Right cardiac atrium (tissue), 5 donors: Measurements from ENCODE around the gene TENM4. TPM values are rescaled to one million over a fixed set of nuclear protein-coding genes. Genes with fewer than 3 reads are reported as not detected.

Source experiments
- ATAC-seq, 2 donors: fragments of 200-7000 bp; cut with Tn5 transposase; one replicate each; pipeline versions ENCODE4 v1.8.0 to v1.9.1; 2020; ENCODE audit warnings: moderate library complexity in 2 of 2, mild to moderate bottlenecking in 1 of 2
- DNase-seq, 3 donors: peaks; one replicate each; pipeline ENCODE4 v3.0.0-alpha.2; 2020
- H3K27ac ChIP-seq: one replicate; pipeline ENCODE4 v1.5.1; 2013; ENCODE audit warnings: mild to moderate bottlenecking, low read length, control low read depth, moderate library complexity
- H3K27me3 ChIP-seq: one replicate; pipeline ENCODE4 v1.6.1; 2013; ENCODE audit not compliant: control insufficient read depth, insufficient read depth
- H3K4me1 ChIP-seq: one replicate; pipeline ENCODE4 v1.6.1; 2013; ENCODE audit warnings: low read length; ENCODE audit not compliant: control insufficient read depth, insufficient read depth
- H3K4me3 ChIP-seq: one replicate; pipeline ENCODE4 v1.5.1; 2013; ENCODE audit warnings: low read length, control low read depth
- H3K9me3 ChIP-seq: one replicate; pipeline ENCODE4 v1.6.1; 2013; ENCODE audit warnings: low read length; ENCODE audit not compliant: control insufficient read depth
- WGBS: extraction: QIAGEN DNeasy Blood & Tissue Kit; methylation state at CpG from one replicate; pipeline ENCODE4 v1.1.7; 2013; 5-methylcytosine and 5-hydroxymethylcytosine counted together
- intact Hi-C, 4 donors: fragments of 100-400 bp; cut with DNase I; formaldehyde crosslinking; loops; one replicate each; pipeline versions ENCODE4 v1.11.0 to v1.14.0; 2022 to 2023
- polyA plus RNA-seq: library from polyadenylated mRNA; stranded (reverse); fragments of 200-250 nt; gene quantifications from one replicate; pipeline ENCODE4 v1.2.3, GENCODE V29; 2013
- total RNA-seq, 4 donors: library from RNA; stranded (reverse); fragmentation: NEBNext Ultra II Directional; extraction: Animal tissue kit (Norgen Biotek cat#: 25700); gene quantifications; one replicate each; pipeline ENCODE4 v1.2.1, GENCODE V29; 2021
- donor health status: healthy with polysubstance abuse.
- donor health status: DM: no; HTN: yes; CAD: no.
- donor health status: DM: no; HTN: no; CAD: no.
- donor health status: DM: no; HTN: yes; CAD: no; lungs with severe emphysema.
- donor health status: DM: yes; HTN: yes; CAD: no.

The TENM4 gene
- total and polyA plus RNA-seq, 5 donors = 0.26 to 2.3 (median 0.71) TPM

GRCh38 chr11:79113054-79113690, 327.7 kb downstream of the TENM4 start:
- intact Hi-C loops = no loop called here
- H3K27me3 ChIP-seq = no peaks in the 10 kb centered on the region
- no peak overlapping the region for H3K27ac ChIP-seq
- ATAC-seq = no peak
- no peak for DNase-seq
- no peak overlapping the region for H3K4me3 ChIP-seq
- 69% methylated on average over 5 of the region's 5 CpGs for WGBS
- no peaks in the 10 kb centered on the region for H3K9me3 ChIP-seq
- no peaks in the 10 kb centered on the region for H3K4me1 ChIP-seq

GRCh38 chr11:79110796-79111195, 330.0 kb downstream of the TENM4 start:
- Histone ChIP-seq H3K9me3 (no peaks in the 10 kb centered on the region), H3K4me1 (no peaks in the 10 kb centered on the region), H3K27me3 (no peaks in the 10 kb centered on the region), H3K27ac (no peak overlapping the region), H3K4me3 (no peak overlapping the region)
- 77% methylated on average over 5 of the region's 5 CpGs for WGBS
- intact Hi-C loops = no loop called here
- no peak for DNase-seq
- no peak for ATAC-seq

GRCh38 chr11:79110321-79110720, 330.5 kb downstream of the TENM4 start:
- H3K27ac ChIP-seq = no peak overlapping the region
- intact Hi-C loops = no loop called here
- H3K27me3 ChIP-seq = no peaks in the 10 kb centered on the region
- ATAC-seq (no peak), DNase-seq (no peak)
- H3K4me1 ChIP-seq = no peaks in the 10 kb centered on the region
- H3K4me3 ChIP-seq = no peak overlapping the region
- H3K9me3 ChIP-seq = no peaks in the 10 kb centered on the region
- 72% methylated on average over 3 of the region's 3 CpGs for WGBS

GRCh38 chr11:79108851-79109250, 332.0 kb downstream of the TENM4 start:
- Histone ChIP-seq H3K4me1 (no peaks in the 10 kb centered on the region), H3K27ac (no peak overlapping the region), H3K27me3 (no peaks in the 10 kb centered on the region), H3K4me3 (no peak overlapping the region), H3K9me3 (no peaks in the 10 kb centered on the region)
- DNase-seq (no peak), ATAC-seq (no peak)
- intact Hi-C loops = no loop called here
- WGBS = 83% methylated on average over 7 of the region's 7 CpGs

- ATAC-seq (no peak), DNase-seq (no peak)
- intact Hi-C loops = no loop called here
- Histone ChIP-seq H3K27me3 (no peaks in the 10 kb centered on the region), H3K27ac (no peak overlapping the region), H3K4me3 (no peak overlapping the region), H3K9me3 (no peaks in the 10 kb centered on the region), H3K4me1 (no peaks in the 10 kb centered on the region)
- WGBS = 76% methylated on average over 4 of the region's 4 CpGs
These were observed 338.0 kb downstream of the TENM4 start for GRCh38 chr11:79102840-79103239.

- 60% methylated on average over 2 of the region's 2 CpGs for WGBS
These were observed 339.2 kb downstream of the TENM4 start for GRCh38 chr11:79101656-79102055.

GRCh38 chr11:79100093-79100910, 340.5 kb downstream of the TENM4 start:
- intact Hi-C loops = no loop called here
- Histone ChIP-seq H3K4me1 (no peaks in the 10 kb centered on the region), H3K27me3 (no peaks in the 10 kb centered on the region), H3K4me3 (no peak overlapping the region), H3K9me3 (no peaks in the 10 kb centered on the region), H3K27ac (no peak overlapping the region)
- DNase-seq (peak in 1 of 3 donors; percentile 25), ATAC-seq (peak; percentile 49 to 72)
- 45% methylated on average over 9 of the region's 9 CpGs for WGBS

More at GRCh38 chr11:79101656-79102055, 339.2 kb downstream of the TENM4 start:
- no peak for ATAC-seq
- DNase-seq = no peak
- no peaks in the 10 kb centered on the region for H3K27me3 ChIP-seq
- H3K27ac ChIP-seq = no peak overlapping the region
- no peak overlapping the region for H3K4me3 ChIP-seq
- H3K9me3 ChIP-seq = no peaks in the 10 kb centered on the region
- no peaks in the 10 kb centered on the region for H3K4me1 ChIP-seq
- intact Hi-C loops = no loop called here

GRCh38 chr11:79098146-79098545, 342.7 kb downstream of the TENM4 start:
- Histone ChIP-seq H3K4me3 (no peak overlapping the region), H3K27me3 (no peaks in the 10 kb centered on the region), H3K9me3 (no peaks in the 10 kb centered on the region), H3K4me1 (no peaks in the 10 kb centered on the region), H3K27ac (no peak overlapping the region)
- intact Hi-C loops = no loop called here
- WGBS = 13% methylated on average over 2 of the region's 2 CpGs
- ATAC-seq (no peak), DNase-seq (no peak)

GRCh38 chr11:79097246-79097875, 343.5 kb downstream of the TENM4 start:
- peak in 1 of 2 donors; percentile 49 for ATAC-seq
- intact Hi-C loops = no loop called here
- no peak overlapping the region for H3K27ac ChIP-seq
- no peaks in the 10 kb centered on the region for H3K4me1 ChIP-seq
- peak; percentile 33 to 65 (median 62) for DNase-seq
- H3K9me3 ChIP-seq = no peaks in the 10 kb centered on the region
- H3K27me3 ChIP-seq = no peaks in the 10 kb centered on the region
- 40% methylated on average over 8 of the region's 8 CpGs for WGBS
- H3K4me3 ChIP-seq = no peak overlapping the region

- 24% methylated on average over 3 of the region's 3 CpGs for WGBS
- DNase-seq = no peak
- no peak for ATAC-seq
These were observed 345.4 kb downstream of the TENM4 start for GRCh38 chr11:79095424-79095823.

GRCh38 chr11:79094616-79095015, 346.2 kb downstream of the TENM4 start:
- intact Hi-C loops = loop anchor here in 1 of 4 donors (5.0 kb wide), 1 partner anchor 452 kb away; no protein-coding TSS in a partner anchor
- WGBS = 95% methylated on average over 3 of the region's 3 CpGs
- ATAC-seq = no peak

More at GRCh38 chr11:79095424-79095823, 345.4 kb downstream of the TENM4 start:
- no peak overlapping the region for H3K27ac ChIP-seq
- H3K4me3 ChIP-seq = no peak overlapping the region
- intact Hi-C loops = no loop called here
- H3K9me3 ChIP-seq = no peaks in the 10 kb centered on the region
- no peaks in the 10 kb centered on the region for H3K27me3 ChIP-seq
- no peaks in the 10 kb centered on the region for H3K4me1 ChIP-seq

More at GRCh38 chr11:79094616-79095015, 346.2 kb downstream of the TENM4 start:
- H3K4me3 ChIP-seq = no peak overlapping the region
- no peaks in the 10 kb centered on the region for H3K27me3 ChIP-seq
- no peak for DNase-seq
- H3K9me3 ChIP-seq = no peaks in the 10 kb centered on the region
- H3K4me1 ChIP-seq = no peaks in the 10 kb centered on the region
- H3K27ac ChIP-seq = no peak overlapping the region
